Esophagus muscularis mucosa (tissue), 3 donors: ENCODE measurements around the gene GGT1.

Experiments
- POLR2A ChIP-seq: fragments of 450-650 bp; IDR thresholded peaks from one replicate; pipeline ENCODE4 v1.6.1; 2017; ENCODE audit warnings: antibody characterized with exemption, moderate library complexity, mild to moderate bottlenecking, low read depth
- TF ChIP-seq, protein P1 (sequence below), 3 experiments: fragments of 200-600 bp in 2 of 3; fragments of 450-650 bp in 1 of 3; sonication (generic) in 2 of 3; IDR thresholded peaks; one replicate each; pipeline ENCODE4 v1.5.1; 2017 to 2019; ENCODE audit warnings: antibody characterized with exemption in 3 of 3, mild to moderate bottlenecking in 2 of 3, moderate library complexity in 1 of 3

DNA sequence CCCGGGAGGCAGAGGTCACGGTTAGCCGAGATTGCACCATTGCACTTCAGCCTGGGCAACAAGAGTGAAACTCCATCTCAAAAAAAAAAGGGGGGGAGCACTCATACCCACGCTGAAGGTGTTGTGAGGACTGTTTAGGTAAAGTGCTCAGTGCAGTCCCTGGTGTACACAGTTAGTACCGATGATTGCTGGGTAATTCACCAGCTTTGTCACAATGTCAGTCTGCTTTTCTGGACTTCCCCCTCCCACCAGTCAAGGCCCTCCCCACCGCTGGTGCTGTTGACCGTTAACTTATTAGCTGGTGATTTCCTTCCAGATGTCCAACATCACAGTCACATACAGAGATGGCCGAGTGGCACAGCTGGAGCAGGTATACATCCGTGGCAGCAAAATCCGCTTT, 35.3 kb upstream of the GGT1 start:
- TF ChIP-seq, protein P1, sequence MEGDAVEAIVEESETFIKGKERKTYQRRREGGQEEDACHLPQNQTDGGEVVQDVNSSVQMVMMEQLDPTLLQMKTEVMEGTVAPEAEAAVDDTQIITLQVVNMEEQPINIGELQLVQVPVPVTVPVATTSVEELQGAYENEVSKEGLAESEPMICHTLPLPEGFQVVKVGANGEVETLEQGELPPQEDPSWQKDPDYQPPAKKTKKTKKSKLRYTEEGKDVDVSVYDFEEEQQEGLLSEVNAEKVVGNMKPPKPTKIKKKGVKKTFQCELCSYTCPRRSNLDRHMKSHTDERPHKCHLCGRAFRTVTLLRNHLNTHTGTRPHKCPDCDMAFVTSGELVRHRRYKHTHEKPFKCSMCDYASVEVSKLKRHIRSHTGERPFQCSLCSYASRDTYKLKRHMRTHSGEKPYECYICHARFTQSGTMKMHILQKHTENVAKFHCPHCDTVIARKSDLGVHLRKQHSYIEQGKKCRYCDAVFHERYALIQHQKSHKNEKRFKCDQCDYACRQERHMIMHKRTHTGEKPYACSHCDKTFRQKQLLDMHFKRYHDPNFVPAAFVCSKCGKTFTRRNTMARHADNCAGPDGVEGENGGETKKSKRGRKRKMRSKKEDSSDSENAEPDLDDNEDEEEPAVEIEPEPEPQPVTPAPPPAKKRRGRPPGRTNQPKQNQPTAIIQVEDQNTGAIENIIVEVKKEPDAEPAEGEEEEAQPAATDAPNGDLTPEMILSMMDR (IDR thresholded peaks at IDR 0.05), result no peak
- TF ChIP-seq POLR2A, result no peak
